Left ventricle myocardium superior (tissue), 1 donor: Measurements from ENCODE around the gene MRI1. TPM values are rescaled to one million over a fixed set of nuclear protein-coding genes. Genes with fewer than 3 reads are reported as not detected.
"Not testable (repeated sequence)": the region's sequence is repeated elsewhere in the genome, so short reads cannot be mapped to it uniquely, and the experiment has no call there.

Experiments used
- ATAC-seq: fragments of 200-7000 bp; cut with Tn5 transposase; one replicate; pipeline ENCODE4 v1.9.1; 2020; ENCODE audit warnings: mild to moderate bottlenecking, moderate library complexity
- DNase-seq: peaks from one replicate; pipeline ENCODE4 v3.0.0-alpha.2; 2020
- intact Hi-C: fragments of 100-400 bp; cut with micrococcal nuclease; formaldehyde crosslinking; loops from one replicate; pipeline ENCODE4 v1.11.0; 2022
- total RNA-seq: library from RNA; stranded (reverse); fragmentation: NEBNext Ultra II Directional; extraction: Animal tissue kit (Norgen Biotek cat#: 25700); gene quantifications from one replicate; pipeline ENCODE4 v1.2.1, GENCODE V29; 2021
- donor health status: DM: no; HTN: yes; CAD: no; lungs with severe emphysema.

The MRI1 gene
- total RNA-seq, 1 donor from 2014 or later = 13.7 TPM

- ATAC-seq = no peak
- intact Hi-C loops = no loop called here
- no peak for DNase-seq
Observed at GRCh38 chr19:13757805-13758772, 6.2 kb upstream of the MRI1 start.

- ATAC-seq = no peak
Observed at GRCh38 chr19:13758795-13759194, 5.5 kb upstream of the MRI1 start.

GRCh38 chr19:13761423-13761822 lies 2.9 kb upstream of the MRI1 start:
- intact Hi-C loops = no loop called here
- ATAC-seq (no peak), DNase-seq (no peak)

More at GRCh38 chr19:13758795-13759194, 5.5 kb upstream of the MRI1 start:
- intact Hi-C loops = no loop called here
- DNase-seq = no peak

GRCh38 chr19:13762635-13763235 lies 1.6 kb upstream of the MRI1 start:
- DNase-seq (no peak), ATAC-seq (no peak)
- intact Hi-C loops = no loop called here

GRCh38 chr19:13763265-13763664 lies 1.1 kb upstream of the MRI1 start:
- DNase-seq = no peak
- intact Hi-C loops = no loop called here
- ATAC-seq = no peak

- DNase-seq (peak; percentile 55), ATAC-seq (peak; percentile 19)
- intact Hi-C loops = no loop called here
Observed at GRCh38 chr19:13764821-13765394, 586 bp downstream of the MRI1 start.

GRCh38 chr19:13765395-13766094 lies 1.2 kb downstream of the MRI1 start:
- no peak for DNase-seq
- ATAC-seq = no peak
- intact Hi-C loops = no loop called here

- intact Hi-C loops = no loop called here
- no peak for ATAC-seq
- no peak for DNase-seq
Observed at GRCh38 chr19:13766095-13766481, 1.8 kb downstream of the MRI1 start.

GRCh38 chr19:13768510-13768909 lies 4.2 kb downstream of the MRI1 start:
- no peak for ATAC-seq
- DNase-seq = no peak

GRCh38 chr19:13770013-13770635 lies 5.8 kb downstream of the MRI1 start:
- no peak for DNase-seq
- intact Hi-C loops = no loop called here
- no peak for ATAC-seq

More at GRCh38 chr19:13768510-13768909, 4.2 kb downstream of the MRI1 start:
- intact Hi-C loops = no loop called here

GRCh38 chr19:13774217-13775191 lies 10.2 kb downstream of the MRI1 start, which contains the start of gene C19orf53:
Gene C19orf53, plus strand, starts transcription at chr19:13774456. Its CDS starts 22 bp downstream, at chr19:13774478.
- intact Hi-C loops = no loop called here
- ATAC-seq (peak; percentile 98), DNase-seq (peak; percentile 91)

- no peak for ATAC-seq
- intact Hi-C loops = no loop called here
- DNase-seq = no peak
Observed at GRCh38 chr19:13778398-13778797, 14.1 kb downstream of the MRI1 start.

- ATAC-seq = no peak
- no peak for DNase-seq
- intact Hi-C loops = no loop called here
Observed at GRCh38 chr19:13778847-13779246, 14.5 kb downstream of the MRI1 start.

- not testable (repeated sequence) for DNase-seq, ATAC-seq
- intact Hi-C loops = loop anchor here (10.0 kb wide), 1 partner anchor 85 kb away; no protein-coding TSS in a partner anchor
Observed at GRCh38 chr19:13779794-13780193, 15.5 kb downstream of the MRI1 start.

- DNase-seq = peak; percentile 71
- peak; percentile 82 for ATAC-seq
- intact Hi-C loops = loop anchor here (10.0 kb wide), 1 partner anchor 83 kb away; no protein-coding TSS in a partner anchor
Observed at GRCh38 chr19:13781547-13781946, 17.2 kb downstream of the MRI1 start.

- intact Hi-C loops = loop anchor here (10.0 kb wide), 1 partner anchor 82 kb away; no protein-coding TSS in a partner anchor
- DNase-seq = no peak
- no peak for ATAC-seq
Observed at GRCh38 chr19:13782537-13782936, 18.2 kb downstream of the MRI1 start.
